MM.1S (cell line): ENCODE results near the gene STK17B.

Experiments used
- DNase-seq: peaks from one replicate; pipeline ENCODE4 v3.0.0-alpha.2; 2015
- H2AFZ ChIP-seq: fragments of 300-600 bp; sonication (generic); 2 replicates; pipeline ENCODE4 v1.6.0; 2016; ENCODE audit warnings: antibody characterized with exemption, low read length
- H3F3A ChIP-seq: fragments of 300-600 bp; sonication (generic); 2 replicates; pipeline ENCODE4 v1.6.1; 2016; ENCODE audit warnings: mild to moderate bottlenecking, antibody characterized with exemption, low read length, moderate library complexity, mixed read lengths; ENCODE audit not compliant: insufficient read depth
- H3K27ac ChIP-seq: fragments of 300-600 bp; sonication (generic); 2 replicates; pipeline ENCODE4 v1.5.1; 2016; ENCODE audit warnings: mild to moderate bottlenecking, low read length
- H3K27me3 ChIP-seq: fragments of 300-600 bp; sonication (generic); replicated peaks from 2 replicates; pipeline ENCODE4 v1.6.0; 2016; ENCODE audit warnings: low read length; ENCODE audit not compliant: insufficient read depth
- H3K36me3 ChIP-seq: fragments of 300-600 bp; sonication (generic); replicated peaks from 2 replicates; pipeline ENCODE4 v1.6.1; 2016; ENCODE audit warnings: mild to moderate bottlenecking, low read length, mixed read lengths; ENCODE audit not compliant: insufficient read depth
- H3K4me1 ChIP-seq: fragments of 300-600 bp; sonication (generic); 2 replicates; pipeline ENCODE4 v1.6.1; 2016; ENCODE audit warnings: low read length, mixed read lengths
- H3K4me2 ChIP-seq: fragments of 300-600 bp; sonication (generic); 2 replicates; pipeline ENCODE4 v1.6.0; 2016; ENCODE audit warnings: low read depth, low read length
- H3K4me3 ChIP-seq: fragments of 300-600 bp; sonication (generic); 2 replicates; pipeline ENCODE4 v1.5.1; 2016; ENCODE audit warnings: low read length, mixed read lengths
- H3K79me2 ChIP-seq: fragments of 300-600 bp; sonication (generic); 2 replicates; pipeline ENCODE4 v1.6.1; 2016; ENCODE audit warnings: mixed run types, low read length, mixed read lengths
- H3K9ac ChIP-seq: fragments of 300-600 bp; sonication (generic); 2 replicates; pipeline ENCODE4 v1.6.1; 2016; ENCODE audit warnings: low read length, mixed read lengths
- H3K9me2 ChIP-seq: fragments of 300-600 bp; sonication (generic); replicated peaks from 2 replicates; pipeline ENCODE4 v1.6.1; 2016; ENCODE audit warnings: mild to moderate bottlenecking, low read length, mixed read lengths; ENCODE audit not compliant: insufficient read depth
- H3K9me3 ChIP-seq: fragments of 300-600 bp; sonication (generic); replicated peaks from 2 replicates; pipeline ENCODE4 v1.6.1; 2016; ENCODE audit warnings: mild to moderate bottlenecking, low read length, mixed read lengths; ENCODE audit not compliant: insufficient read depth
- H4K20me1 ChIP-seq: fragments of 300-600 bp; sonication (generic); 2 replicates; pipeline ENCODE4 v1.6.1; 2016; ENCODE audit warnings: mild to moderate bottlenecking, low read length, moderate library complexity, mixed read lengths; ENCODE audit not compliant: insufficient read depth
- EZH2 ChIP-seq: fragments of 300-600 bp; sonication (generic); optimal IDR thresholded peaks from 2 replicates; pipeline ENCODE3; 2017; ENCODE audit warnings: low read depth, mild to moderate bottlenecking, antibody characterized with exemption, low read length, mixed read lengths
- EZH2phosphoT487 ChIP-seq: fragments of 300-600 bp; sonication (generic); IDR thresholded peaks from 2 replicates; pipeline ENCODE4 v1.6.1; 2018; ENCODE audit warnings: antibody characterized with exemption, low read length
- TF ChIP-seq, protein P1 (sequence below): fragments of 300-600 bp; sonication (generic); IDR thresholded peaks from 2 replicates; pipeline ENCODE4 v1.5.1; 2016; ENCODE audit warnings: antibody characterized with exemption, low read length, mixed read lengths

The STK17B gene

GRCh38 chr2:196103626-196104025 is 67.8 kb downstream of the STK17B start:
- no peak overlapping the region for H2AFZ ChIP-seq
- no peaks in the 10 kb centered on the region for H3K27me3 ChIP-seq
- peaks cover 14% of the 10 kb centered on the region for H3F3A ChIP-seq
- no peak overlapping the region for H3K4me2 ChIP-seq
- no peak for TF ChIP-seq EZH2
- TF ChIP-seq, protein P1, sequence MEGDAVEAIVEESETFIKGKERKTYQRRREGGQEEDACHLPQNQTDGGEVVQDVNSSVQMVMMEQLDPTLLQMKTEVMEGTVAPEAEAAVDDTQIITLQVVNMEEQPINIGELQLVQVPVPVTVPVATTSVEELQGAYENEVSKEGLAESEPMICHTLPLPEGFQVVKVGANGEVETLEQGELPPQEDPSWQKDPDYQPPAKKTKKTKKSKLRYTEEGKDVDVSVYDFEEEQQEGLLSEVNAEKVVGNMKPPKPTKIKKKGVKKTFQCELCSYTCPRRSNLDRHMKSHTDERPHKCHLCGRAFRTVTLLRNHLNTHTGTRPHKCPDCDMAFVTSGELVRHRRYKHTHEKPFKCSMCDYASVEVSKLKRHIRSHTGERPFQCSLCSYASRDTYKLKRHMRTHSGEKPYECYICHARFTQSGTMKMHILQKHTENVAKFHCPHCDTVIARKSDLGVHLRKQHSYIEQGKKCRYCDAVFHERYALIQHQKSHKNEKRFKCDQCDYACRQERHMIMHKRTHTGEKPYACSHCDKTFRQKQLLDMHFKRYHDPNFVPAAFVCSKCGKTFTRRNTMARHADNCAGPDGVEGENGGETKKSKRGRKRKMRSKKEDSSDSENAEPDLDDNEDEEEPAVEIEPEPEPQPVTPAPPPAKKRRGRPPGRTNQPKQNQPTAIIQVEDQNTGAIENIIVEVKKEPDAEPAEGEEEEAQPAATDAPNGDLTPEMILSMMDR = no peak
- TF ChIP-seq EZH2phosphoT487 = no peak
- no peaks in the 10 kb centered on the region for H3K9me2 ChIP-seq
- no peak overlapping the region for H3K9ac ChIP-seq
- H4K20me1 ChIP-seq = no peaks in the 10 kb centered on the region
- H3K79me2 ChIP-seq = no peaks in the 10 kb centered on the region
- no peak overlapping the region for H3K27ac ChIP-seq
- H3K9me3 ChIP-seq = no peaks in the 10 kb centered on the region
- no peak overlapping the region for H3K4me3 ChIP-seq
- no peak for DNase-seq
- H3K36me3 ChIP-seq = no peaks in the 10 kb centered on the region
- H3K4me1 ChIP-seq = peaks cover 26% of the 10 kb centered on the region

- H3K9me2 ChIP-seq = no peaks in the 10 kb centered on the region
- TF ChIP-seq EZH2phosphoT487 (no peak), EZH2 (no peak)
- TF ChIP-seq, protein P1 = no peak
- no peaks in the 10 kb centered on the region for H3K36me3 ChIP-seq
- H3K27ac ChIP-seq = peak overlapping the region; percentile 65
- H3K4me2 ChIP-seq = peak overlapping the region; percentile 52
- no peaks in the 10 kb centered on the region for H3K79me2 ChIP-seq
- no peaks in the 10 kb centered on the region for H4K20me1 ChIP-seq
- peak; percentile 74 for DNase-seq
- H2AFZ ChIP-seq = peak overlapping the region; percentile 62
- H3F3A ChIP-seq = peaks cover 14% of the 10 kb centered on the region
- peaks cover 26% of the 10 kb centered on the region for H3K4me1 ChIP-seq
- H3K9me3 ChIP-seq = no peaks in the 10 kb centered on the region; the same call in 1 of the 2 replicates
- H3K9ac ChIP-seq = no peak overlapping the region
- H3K27me3 ChIP-seq = no peaks in the 10 kb centered on the region
- peak overlapping the region; percentile 9; the same call in 1 of the 2 replicates for H3K4me3 ChIP-seq
These were observed 69.9 kb downstream of the STK17B start for GRCh38 chr2:196101325-196101991.

- Histone ChIP-seq H3K4me2 (no peak overlapping the region), H4K20me1 (no peaks in the 10 kb centered on the region), H3K9ac (no peak overlapping the region), H3K36me3 (no peaks in the 10 kb centered on the region), H3K79me2 (no peaks in the 10 kb centered on the region), H3K27ac (no peak overlapping the region), H3K9me2 (no peaks in the 10 kb centered on the region), H2AFZ (no peak overlapping the region), H3K4me1 (peaks cover 26% of the 10 kb centered on the region), H3K27me3 (no peaks in the 10 kb centered on the region), H3K4me3 (no peak overlapping the region), H3K9me3 (no peaks in the 10 kb centered on the region; the same call in 1 of the 2 replicates), H3F3A (peaks cover 14% of the 10 kb centered on the region)
- no peak for DNase-seq
- TF ChIP-seq EZH2phosphoT487 (no peak), EZH2 (no peak)
- TF ChIP-seq, protein P1 = no peak
These were observed 71.5 kb downstream of the STK17B start for GRCh38 chr2:196099916-196100315.
